ENCODE results near the gene RIPK4. TPM values are rescaled to one million over a fixed set of nuclear protein-coding genes. Genes with fewer than 3 reads are reported as not detected.

RIPK4 gene
- total and polyA plus RNA-seq, 2 of the 13 experiments (the other 11 are each of a cell fraction or from before 2014, with no cell fraction given) = 3.1 to 4.9 TPM

DNA sequence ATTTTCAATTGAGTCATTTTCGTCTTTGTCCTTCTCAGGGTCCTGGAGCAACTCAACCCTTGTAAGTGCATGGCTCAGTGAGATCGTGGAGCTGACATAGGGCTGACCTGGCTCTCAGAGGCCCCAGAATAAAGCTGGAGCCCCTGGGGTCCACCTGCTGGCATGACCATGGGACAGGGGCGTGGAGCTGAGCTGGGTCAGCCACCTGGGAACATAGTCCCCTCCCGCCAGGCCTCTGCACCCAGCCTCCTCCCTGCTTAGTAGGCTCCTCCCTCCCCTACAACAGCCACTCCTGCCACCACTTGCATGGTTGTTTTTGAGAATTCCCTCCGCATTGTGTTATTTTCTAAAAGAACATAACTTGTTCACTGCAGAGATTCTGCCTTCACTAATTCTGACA is 3.1 kb upstream of the RIPK4 start (continued):
- TF ChIP-seq, protein P1, sequence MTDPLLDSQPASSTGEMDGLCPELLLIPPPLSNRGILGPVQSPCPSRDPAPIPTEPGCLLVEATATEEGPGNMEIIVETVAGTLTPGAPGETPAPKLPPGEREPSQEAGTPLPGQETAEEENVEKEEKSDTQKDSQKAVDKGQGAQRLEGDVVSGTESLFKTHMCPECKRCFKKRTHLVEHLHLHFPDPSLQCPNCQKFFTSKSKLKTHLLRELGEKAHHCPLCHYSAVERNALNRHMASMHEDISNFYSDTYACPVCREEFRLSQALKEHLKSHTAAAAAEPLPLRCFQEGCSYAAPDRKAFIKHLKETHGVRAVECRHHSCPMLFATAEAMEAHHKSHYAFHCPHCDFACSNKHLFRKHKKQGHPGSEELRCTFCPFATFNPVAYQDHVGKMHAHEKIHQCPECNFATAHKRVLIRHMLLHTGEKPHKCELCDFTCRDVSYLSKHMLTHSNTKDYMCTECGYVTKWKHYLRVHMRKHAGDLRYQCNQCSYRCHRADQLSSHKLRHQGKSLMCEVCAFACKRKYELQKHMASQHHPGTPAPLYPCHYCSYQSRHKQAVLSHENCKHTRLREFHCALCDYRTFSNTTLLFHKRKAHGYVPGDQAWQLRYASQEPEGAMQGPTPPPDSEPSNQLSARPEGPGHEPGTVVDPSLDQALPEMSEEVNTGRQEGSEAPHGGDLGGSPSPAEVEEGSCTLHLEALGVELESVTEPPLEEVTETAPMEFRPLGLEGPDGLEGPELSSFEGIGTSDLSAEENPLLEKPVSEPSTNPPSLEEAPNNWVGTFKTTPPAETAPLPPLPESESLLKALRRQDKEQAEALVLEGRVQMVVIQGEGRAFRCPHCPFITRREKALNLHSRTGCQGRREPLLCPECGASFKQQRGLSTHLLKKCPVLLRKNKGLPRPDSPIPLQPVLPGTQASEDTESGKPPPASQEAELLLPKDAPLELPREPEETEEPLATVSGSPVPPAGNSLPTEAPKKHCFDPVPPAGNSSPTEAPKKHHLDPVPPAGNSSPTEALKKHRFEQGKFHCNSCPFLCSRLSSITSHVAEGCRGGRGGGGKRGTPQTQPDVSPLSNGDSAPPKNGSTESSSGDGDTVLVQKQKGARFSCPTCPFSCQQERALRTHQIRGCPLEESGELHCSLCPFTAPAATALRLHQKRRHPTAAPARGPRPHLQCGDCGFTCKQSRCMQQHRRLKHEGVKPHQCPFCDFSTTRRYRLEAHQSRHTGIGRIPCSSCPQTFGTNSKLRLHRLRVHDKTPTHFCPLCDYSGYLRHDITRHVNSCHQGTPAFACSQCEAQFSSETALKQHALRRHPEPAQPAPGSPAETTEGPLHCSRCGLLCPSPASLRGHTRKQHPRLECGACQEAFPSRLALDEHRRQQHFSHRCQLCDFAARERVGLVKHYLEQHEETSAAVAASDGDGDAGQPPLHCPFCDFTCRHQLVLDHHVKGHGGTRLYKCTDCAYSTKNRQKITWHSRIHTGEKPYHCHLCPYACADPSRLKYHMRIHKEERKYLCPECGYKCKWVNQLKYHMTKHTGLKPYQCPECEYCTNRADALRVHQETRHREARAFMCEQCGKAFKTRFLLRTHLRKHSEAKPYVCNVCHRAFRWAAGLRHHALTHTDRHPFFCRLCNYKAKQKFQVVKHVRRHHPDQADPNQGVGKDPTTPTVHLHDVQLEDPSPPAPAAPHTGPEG (CRISPR knock-in tag; IDR thresholded peaks at IDR 0.05) = no peak
- TF ChIP-seq, protein P2, sequence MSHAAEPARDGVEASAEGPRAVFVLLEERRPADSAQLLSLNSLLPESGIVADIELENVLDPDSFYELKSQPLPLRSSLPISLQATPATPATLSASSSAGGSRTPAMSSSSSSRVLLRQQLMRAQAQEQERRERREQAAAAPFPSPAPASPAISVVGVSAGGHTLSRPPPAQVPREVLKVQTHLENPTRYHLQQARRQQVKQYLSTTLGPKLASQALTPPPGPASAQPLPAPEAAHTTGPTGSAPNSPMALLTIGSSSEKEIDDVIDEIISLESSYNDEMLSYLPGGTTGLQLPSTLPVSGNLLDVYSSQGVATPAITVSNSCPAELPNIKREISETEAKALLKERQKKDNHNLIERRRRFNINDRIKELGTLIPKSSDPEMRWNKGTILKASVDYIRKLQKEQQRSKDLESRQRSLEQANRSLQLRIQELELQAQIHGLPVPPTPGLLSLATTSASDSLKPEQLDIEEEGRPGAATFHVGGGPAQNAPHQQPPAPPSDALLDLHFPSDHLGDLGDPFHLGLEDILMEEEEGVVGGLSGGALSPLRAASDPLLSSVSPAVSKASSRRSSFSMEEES (CRISPR knock-in tag; IDR thresholded peaks at IDR 0.05) = no peak
- TF ChIP-seq, protein P3, sequence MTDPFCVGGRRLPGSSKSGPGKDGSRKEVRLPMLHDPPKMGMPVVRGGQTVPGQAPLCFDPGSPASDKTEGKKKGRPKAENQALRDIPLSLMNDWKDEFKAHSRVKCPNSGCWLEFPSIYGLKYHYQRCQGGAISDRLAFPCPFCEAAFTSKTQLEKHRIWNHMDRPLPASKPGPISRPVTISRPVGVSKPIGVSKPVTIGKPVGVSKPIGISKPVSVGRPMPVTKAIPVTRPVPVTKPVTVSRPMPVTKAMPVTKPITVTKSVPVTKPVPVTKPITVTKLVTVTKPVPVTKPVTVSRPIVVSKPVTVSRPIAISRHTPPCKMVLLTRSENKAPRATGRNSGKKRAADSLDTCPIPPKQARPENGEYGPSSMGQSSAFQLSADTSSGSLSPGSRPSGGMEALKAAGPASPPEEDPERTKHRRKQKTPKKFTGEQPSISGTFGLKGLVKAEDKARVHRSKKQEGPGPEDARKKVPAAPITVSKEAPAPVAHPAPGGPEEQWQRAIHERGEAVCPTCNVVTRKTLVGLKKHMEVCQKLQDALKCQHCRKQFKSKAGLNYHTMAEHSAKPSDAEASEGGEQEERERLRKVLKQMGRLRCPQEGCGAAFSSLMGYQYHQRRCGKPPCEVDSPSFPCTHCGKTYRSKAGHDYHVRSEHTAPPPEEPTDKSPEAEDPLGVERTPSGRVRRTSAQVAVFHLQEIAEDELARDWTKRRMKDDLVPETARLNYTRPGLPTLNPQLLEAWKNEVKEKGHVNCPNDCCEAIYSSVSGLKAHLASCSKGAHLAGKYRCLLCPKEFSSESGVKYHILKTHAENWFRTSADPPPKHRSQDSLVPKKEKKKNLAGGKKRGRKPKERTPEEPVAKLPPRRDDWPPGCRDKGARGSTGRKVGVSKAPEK (CRISPR knock-in tag; IDR thresholded peaks at IDR 0.05; ENCODE audit: borderline replicate concordance) = no peak
- TF ChIP-seq, protein P4, sequence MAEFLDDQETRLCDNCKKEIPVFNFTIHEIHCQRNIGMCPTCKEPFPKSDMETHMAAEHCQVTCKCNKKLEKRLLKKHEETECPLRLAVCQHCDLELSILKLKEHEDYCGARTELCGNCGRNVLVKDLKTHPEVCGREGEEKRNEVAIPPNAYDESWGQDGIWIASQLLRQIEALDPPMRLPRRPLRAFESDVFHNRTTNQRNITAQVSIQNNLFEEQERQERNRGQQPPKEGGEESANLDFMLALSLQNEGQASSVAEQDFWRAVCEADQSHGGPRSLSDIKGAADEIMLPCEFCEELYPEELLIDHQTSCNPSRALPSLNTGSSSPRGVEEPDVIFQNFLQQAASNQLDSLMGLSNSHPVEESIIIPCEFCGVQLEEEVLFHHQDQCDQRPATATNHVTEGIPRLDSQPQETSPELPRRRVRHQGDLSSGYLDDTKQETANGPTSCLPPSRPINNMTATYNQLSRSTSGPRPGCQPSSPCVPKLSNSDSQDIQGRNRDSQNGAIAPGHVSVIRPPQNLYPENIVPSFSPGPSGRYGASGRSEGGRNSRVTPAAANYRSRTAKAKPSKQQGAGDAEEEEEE (CRISPR knock-in tag; IDR thresholded peaks at IDR 0.05; ENCODE audit: borderline replicate concordance) = no peak
- TF ChIP-seq HNF4G (IDR thresholded peaks at IDR 0.05; ENCODE audit: borderline replicate concordance, low read depth, low read length) (no peak), HNF4G (CRISPR knock-in tag; IDR thresholded peaks at IDR 0.05; ENCODE audit: borderline replicate concordance, low read depth) (no peak), SAFB2 (CRISPR knock-in tag; IDR thresholded peaks at IDR 0.05; ENCODE audit: borderline replicate concordance, low read depth) (no peak)
